Effector memory CD8-positive, alpha-beta T cell (primary cell): Measurements from ENCODE around the gene FHOD3.

ENCODE experiments used
- ATAC-seq: fragments of 150-1000 bp; cut with Tn5 transposase; replicated peaks from 2 replicates; pipeline ENCODE4 v1.10.0; 2021; ENCODE audit warnings: mild to moderate bottlenecking, moderate library complexity
- DNase-seq, 3 experiments: peaks; one replicate each; pipeline ENCODE4 v3.0.0; 2021
- H3K27ac Mint-ChIP-seq, 2 donors: one replicate each; pipeline ENCODE4 v1.8.0; 2022; ENCODE audit warnings: mild to moderate bottlenecking in 2 of 2, mixed read lengths in 2 of 2, moderate library complexity in 2 of 2
- H3K27me3 Mint-ChIP-seq, 2 donors: one replicate each; pipeline ENCODE4 v1.8.0; 2022; ENCODE audit warnings: mixed read lengths in 2 of 2
- H3K36me3 Mint-ChIP-seq: one replicate; pipeline ENCODE4 v1.8.0; 2022; ENCODE audit warnings: mild to moderate bottlenecking, moderate library complexity, mixed read lengths; ENCODE audit not compliant: insufficient read depth
- H3K4me1 Mint-ChIP-seq, 2 donors: one replicate each; pipeline ENCODE4 v1.8.0; 2022; ENCODE audit warnings: low read depth in 2 of 2, mixed read lengths in 2 of 2
- H3K4me3 Mint-ChIP-seq, 2 donors: one replicate each; pipeline ENCODE4 v1.8.0; 2022; ENCODE audit warnings: mild to moderate bottlenecking in 2 of 2, mixed read lengths in 2 of 2, moderate library complexity in 2 of 2
- H3K9me3 Mint-ChIP-seq, 2 donors: one replicate each; pipeline ENCODE4 v1.8.0; 2022; ENCODE audit warnings: mixed read lengths in 2 of 2

FHOD3 gene

DNA sequence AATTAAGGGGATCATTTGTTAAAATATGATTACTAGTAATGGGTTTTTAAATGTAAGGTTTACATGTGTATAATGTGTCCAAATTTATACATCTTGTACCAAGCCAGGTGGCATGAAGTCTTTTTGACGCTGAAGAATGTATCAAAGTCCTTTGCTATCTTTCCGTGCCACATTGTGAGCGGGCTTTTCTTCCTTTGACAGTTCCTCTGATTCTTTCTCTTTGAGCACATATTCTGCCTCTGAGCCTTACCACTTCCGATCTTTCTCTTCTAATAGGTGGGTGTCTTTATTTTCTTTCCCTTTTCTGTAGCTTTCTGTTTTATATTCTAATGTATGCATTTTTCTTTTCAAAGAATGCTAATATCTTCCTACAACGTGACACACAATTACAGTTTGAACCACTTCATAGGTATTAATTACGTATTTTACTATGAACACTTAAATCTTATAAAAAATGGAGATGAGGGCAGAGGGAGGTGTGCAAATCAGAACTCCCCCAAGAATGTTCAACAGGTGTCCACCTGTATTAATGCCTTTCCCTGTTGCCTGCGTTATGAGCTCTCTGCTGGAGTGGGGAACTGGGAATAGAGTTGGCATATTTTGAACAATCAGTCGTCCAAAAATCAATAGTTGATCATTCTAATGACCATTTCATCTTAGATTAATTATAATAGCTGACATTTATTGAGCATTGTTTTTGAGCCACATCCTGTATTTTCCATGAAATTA, 355.8 kb downstream of the FHOD3 start:
- Mint-ChIP-seq H3K27me3 (peaks cover 8 to 51% of the 10 kb centered on the region in 2 donors), H3K27ac (no peak overlapping the region), H3K36me3 (no peaks in the 10 kb centered on the region), H3K4me3 (no peak overlapping the region), H3K9me3 (no peaks in the 10 kb centered on the region), H3K4me1 (no peaks in the 10 kb centered on the region)
- ATAC-seq (no peak), DNase-seq (no peak)

- Mint-ChIP-seq H3K36me3 (no peaks in the 10 kb centered on the region), H3K27ac (no peak overlapping the region), H3K9me3 (no peaks in the 10 kb centered on the region), H3K4me3 (no peak overlapping the region), H3K4me1 (no peaks in the 10 kb centered on the region), H3K27me3 (peaks cover 8 to 51% of the 10 kb centered on the region in 2 donors)
- ATAC-seq (no peak), DNase-seq (no peak)
Measured at GRCh38 chr18:36653870-36654269, 356.4 kb downstream of the FHOD3 start.

DNA sequence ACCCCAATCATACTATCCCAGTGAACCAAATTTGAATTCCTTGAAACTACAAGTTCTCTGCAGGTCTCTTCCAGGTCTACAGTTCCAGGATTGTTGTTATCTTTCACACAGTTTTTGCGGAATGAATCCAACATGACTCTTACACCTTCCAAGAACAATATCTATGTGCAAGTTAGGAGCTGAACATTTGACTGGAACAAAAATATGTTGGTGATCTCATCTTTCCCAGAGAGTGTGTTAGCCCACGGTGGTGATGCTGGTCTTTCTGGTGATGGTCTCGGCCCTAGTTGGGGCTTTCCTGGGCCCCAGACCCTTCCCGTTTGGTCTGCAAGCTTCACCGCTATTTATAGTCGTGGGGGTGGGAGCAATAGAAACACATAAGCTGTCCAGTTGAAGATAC, 357.6 kb downstream of the FHOD3 start:
- H3K4me1 Mint-ChIP-seq: no peaks in the 10 kb centered on the region
- H3K27me3 Mint-ChIP-seq: peaks cover 8 to 42% of the 10 kb centered on the region in 2 donors
- DNase-seq (no peak), ATAC-seq (no peak)
- H3K36me3 Mint-ChIP-seq: no peaks in the 10 kb centered on the region
- no peaks in the 10 kb centered on the region for H3K9me3 Mint-ChIP-seq
- H3K27ac Mint-ChIP-seq: no peak overlapping the region
- H3K4me3 Mint-ChIP-seq: no peak overlapping the region

DNA sequence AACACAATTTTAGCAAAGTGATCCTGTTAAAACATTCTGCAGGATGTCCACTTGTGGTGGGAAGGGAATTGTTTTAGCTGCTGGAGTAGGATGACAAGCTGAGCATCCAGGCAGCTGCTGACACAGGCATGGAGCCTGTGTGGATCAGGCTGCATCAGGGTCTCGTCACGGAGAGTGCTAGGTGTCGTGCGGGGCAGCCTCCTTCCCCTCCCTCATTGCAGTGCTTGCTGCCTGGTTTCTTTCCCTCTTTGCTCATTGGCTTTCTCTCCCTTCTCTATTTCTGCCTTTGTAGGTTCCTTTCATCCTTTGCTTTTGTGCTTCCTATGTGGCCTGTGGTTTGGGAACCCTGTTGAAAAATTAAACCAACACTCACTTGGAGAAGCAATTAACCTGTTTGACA, 358.4 kb downstream of the FHOD3 start:
- ATAC-seq (no peak), DNase-seq (no peak)
- Mint-ChIP-seq H3K9me3 (no peaks in the 10 kb centered on the region), H3K4me1 (no peaks in the 10 kb centered on the region), H3K4me3 (no peak overlapping the region), H3K36me3 (no peaks in the 10 kb centered on the region), H3K27ac (no peak overlapping the region), H3K27me3 (peaks cover 8 to 41% of the 10 kb centered on the region in 2 donors)

- Mint-ChIP-seq H3K4me1 (no peaks in the 10 kb centered on the region), H3K36me3 (no peaks in the 10 kb centered on the region), H3K27ac (no peak overlapping the region), H3K4me3 (no peak overlapping the region), H3K27me3 (peaks cover 12 to 28% of the 10 kb centered on the region in 2 donors), H3K9me3 (no peaks in the 10 kb centered on the region)
- ATAC-seq: no peak
- DNase-seq: no peak
Measured at GRCh38 chr18:36658611-36659010, 361.1 kb downstream of the FHOD3 start.

- H3K9me3 Mint-ChIP-seq: no peaks in the 10 kb centered on the region
- DNase-seq (no peak), ATAC-seq (no peak)
- H3K36me3 Mint-ChIP-seq: no peaks in the 10 kb centered on the region
- H3K27ac Mint-ChIP-seq: no peak overlapping the region
- no peaks in the 10 kb centered on the region for H3K4me1 Mint-ChIP-seq
- H3K27me3 Mint-ChIP-seq: peaks cover 12 to 20% of the 10 kb centered on the region in 2 donors
- H3K4me3 Mint-ChIP-seq: no peak overlapping the region
Measured at GRCh38 chr18:36660311-36660710, 362.8 kb downstream of the FHOD3 start.

GRCh38 chr18:36661999-36662398, 364.5 kb downstream of the FHOD3 start:
- ATAC-seq (no peak), DNase-seq (no peak)
- Mint-ChIP-seq H3K4me3 (no peak overlapping the region), H3K27me3 (peaks cover 9 to 12% of the 10 kb centered on the region in 2 donors), H3K4me1 (no peaks in the 10 kb centered on the region), H3K9me3 (no peaks in the 10 kb centered on the region), H3K27ac (no peak overlapping the region), H3K36me3 (no peaks in the 10 kb centered on the region)

- DNase-seq: no peak
- ATAC-seq: no peak
- Mint-ChIP-seq H3K9me3 (no peaks in the 10 kb centered on the region), H3K4me3 (no peak overlapping the region), H3K4me1 (no peaks in the 10 kb centered on the region), H3K36me3 (no peaks in the 10 kb centered on the region), H3K27ac (no peak overlapping the region), H3K27me3 (peaks cover 9 to 12% of the 10 kb centered on the region in 2 donors)
Measured at GRCh38 chr18:36663312-36663711, 365.8 kb downstream of the FHOD3 start.

DNA sequence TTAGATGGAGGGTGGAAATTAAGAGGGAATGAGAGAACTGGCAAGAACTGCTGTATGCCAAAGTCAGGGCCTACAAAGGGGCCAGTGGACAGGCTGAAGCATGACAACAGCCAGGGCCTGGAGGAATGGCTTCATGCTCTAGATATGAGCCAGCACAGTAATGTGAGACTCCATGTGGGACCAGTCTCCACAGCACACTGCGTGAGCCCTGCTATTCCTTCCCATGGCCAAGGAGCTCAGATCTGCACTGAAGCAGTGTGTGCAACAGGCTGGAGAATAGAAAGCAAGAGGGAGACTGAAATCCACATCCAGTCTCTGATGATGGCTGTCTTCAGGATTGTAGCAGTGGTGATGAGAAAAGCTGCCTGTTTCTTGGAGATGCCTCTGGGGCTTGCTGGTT, 368.4 kb downstream of the FHOD3 start:
- no peak for DNase-seq
- Mint-ChIP-seq H3K9me3 (no peaks in the 10 kb centered on the region), H3K27me3 (peaks cover 10 to 24% of the 10 kb centered on the region in 2 donors), H3K4me3 (no peak overlapping the region), H3K27ac (no peak overlapping the region), H3K36me3 (no peaks in the 10 kb centered on the region), H3K4me1 (no peaks in the 10 kb centered on the region)
- no peak for ATAC-seq

DNA sequence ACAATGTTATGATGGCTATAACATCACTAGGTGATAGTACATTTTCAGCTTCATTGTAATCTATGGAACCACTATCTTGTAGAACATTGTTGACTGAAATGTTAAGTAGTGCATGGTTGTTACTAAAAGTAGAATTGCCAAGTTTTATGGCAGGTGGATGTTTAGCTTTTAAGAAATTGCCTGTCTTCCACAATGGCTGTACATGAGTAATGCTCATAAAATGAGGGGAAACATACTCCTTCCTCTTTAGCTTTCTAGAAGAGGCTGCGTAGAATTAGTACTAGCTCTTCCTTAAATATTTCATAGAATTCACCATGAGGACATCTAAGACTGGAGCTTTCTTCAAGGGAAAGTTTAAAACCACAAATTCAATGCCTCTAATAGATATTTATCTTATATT, 370.3 kb downstream of the FHOD3 start:
- no peak for DNase-seq
- Mint-ChIP-seq H3K36me3 (no peaks in the 10 kb centered on the region), H3K27ac (no peak overlapping the region), H3K27me3 (peaks cover 27 to 33% of the 10 kb centered on the region in 2 donors), H3K4me1 (no peaks in the 10 kb centered on the region), H3K4me3 (no peak overlapping the region), H3K9me3 (peaks cover 0 to 5% of the 10 kb centered on the region in 2 donors)
- ATAC-seq: no peak

- H3K27ac Mint-ChIP-seq: no peak overlapping the region
- ATAC-seq (no peak), DNase-seq (no peak)
- peaks cover 27 to 37% of the 10 kb centered on the region in 2 donors for H3K27me3 Mint-ChIP-seq
- peaks cover 0 to 3% of the 10 kb centered on the region in 2 donors for H3K4me1 Mint-ChIP-seq
- no peak overlapping the region for H3K4me3 Mint-ChIP-seq
- H3K9me3 Mint-ChIP-seq: peaks cover 0 to 5% of the 10 kb centered on the region in 2 donors
- H3K36me3 Mint-ChIP-seq: no peaks in the 10 kb centered on the region
Measured at GRCh38 chr18:36668349-36668748, 370.8 kb downstream of the FHOD3 start.

GRCh38 chr18:36672437-36673344, 375.2 kb downstream of the FHOD3 start:
- no peaks in the 10 kb centered on the region for H3K36me3 Mint-ChIP-seq
- no peak overlapping the region for H3K4me3 Mint-ChIP-seq
- H3K27ac Mint-ChIP-seq: no peak overlapping the region
- H3K27me3 Mint-ChIP-seq: peaks cover 27 to 37% of the 10 kb centered on the region in 2 donors
- peaks cover 0 to 5% of the 10 kb centered on the region in 2 donors for H3K9me3 Mint-ChIP-seq
- ATAC-seq: no peak
- no peak for DNase-seq
- H3K4me1 Mint-ChIP-seq: peaks cover 0 to 3% of the 10 kb centered on the region in 2 donors

- no peak for DNase-seq
- Mint-ChIP-seq H3K9me3 (peaks cover 0 to 5% of the 10 kb centered on the region in 2 donors), H3K4me1 (peaks cover 0 to 3% of the 10 kb centered on the region in 2 donors), H3K36me3 (no peaks in the 10 kb centered on the region), H3K27me3 (peaks cover 27 to 37% of the 10 kb centered on the region in 2 donors), H3K4me3 (no peak overlapping the region), H3K27ac (no peak overlapping the region)
- no peak for ATAC-seq
Measured at GRCh38 chr18:36673452-36673851, 375.9 kb downstream of the FHOD3 start.

DNA sequence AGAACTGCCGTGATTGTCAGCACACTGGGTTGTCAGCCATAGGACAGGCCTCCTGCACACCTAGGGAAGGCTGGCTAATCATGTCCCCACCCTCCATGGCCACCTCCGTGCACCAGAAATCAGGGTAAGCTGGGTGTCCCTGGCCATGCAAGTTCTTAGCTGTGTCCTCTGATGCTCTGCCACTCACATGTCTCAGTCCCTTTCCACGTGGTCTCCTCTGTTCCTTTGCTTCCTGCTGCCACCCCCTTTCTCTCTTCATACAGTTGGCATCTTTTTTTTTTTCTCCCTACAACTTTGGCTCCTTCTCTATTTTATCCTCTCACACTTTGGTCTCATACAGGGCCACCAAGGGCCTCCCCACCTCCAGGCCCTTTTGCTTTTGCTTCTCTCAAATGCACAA, 377.6 kb downstream of the FHOD3 start:
- Mint-ChIP-seq H3K4me3 (no peak overlapping the region), H3K9me3 (peaks cover 0 to 5% of the 10 kb centered on the region in 2 donors), H3K36me3 (no peaks in the 10 kb centered on the region), H3K4me1 (peaks cover 0 to 3% of the 10 kb centered on the region in 2 donors), H3K27me3 (peaks cover 26 to 34% of the 10 kb centered on the region in 2 donors), H3K27ac (no peak overlapping the region)
- DNase-seq (no peak), ATAC-seq (no peak)
